T-cell (primary cell): ENCODE measurements around the gene RADIL. TPM values are rescaled to one million over a fixed set of nuclear protein-coding genes. Genes with fewer than 3 reads are reported as not detected.

Source experiments
- ATAC-seq, 4 experiments: fragments of 200-7000 bp in 3 of 4; fragments of 150-1000 bp in 1 of 4; cut with Tn5 transposase; replicated peaks in 1 of 4; 1 replicate in 3 of 4; 2 replicates in 1 of 4; pipeline ENCODE4 v1.10.0; 2021; ENCODE audit warnings: moderate library complexity in 3 of 4, mild to moderate bottlenecking in 2 of 4, moderate number of reproducible peaks in 1 of 4
- CTCF ChIA-PET, 2 donors: fragments of 300-600 bp; sonication (Branson Sonifier 250); formaldehyde crosslinking; loops; one replicate each; lab custom pipeline; 2022; ENCODE audit warnings: antibody characterized with exemption in 2 of 2; lab: Charles Lee
- POLR2A ChIA-PET, 2 donors: fragments of 300-600 bp; sonication (Branson Sonifier 250); formaldehyde crosslinking; loops; one replicate each; lab custom pipeline; 2022; ENCODE audit warnings: antibody characterized with exemption in 2 of 2; lab: Charles Lee
- DNase-seq, 35 experiments: peaks; one replicate each; pipeline versions ENCODE4 v3.0.0 to v3.0.0-alpha.2; 2013 to 2023
- H3K27ac ChIP-seq: one replicate; pipeline ENCODE4 v1.5.1; 2013; ENCODE audit warnings: low read length
- H3K27me3 ChIP-seq, 2 experiments: replicated peaks in 1 of 2; 1 replicate in 1 of 2; 2 replicates in 1 of 2; pipeline versions ENCODE4 v1.6.1 to v1.7.0; 2013; ENCODE audit warnings: low read length in 1 of 2, mixed read lengths in 1 of 2; ENCODE audit not compliant: control insufficient read depth in 2 of 2, insufficient read depth in 2 of 2; ENCODE audit errors: extremely low read depth in 1 of 2
- H3K36me3 ChIP-seq, 2 donors: 1 replicate in 1 of 2; 2 replicates in 1 of 2; pipeline versions ENCODE4 v1.6.1 to v1.7.0; 2013; ENCODE audit warnings: low read length in 1 of 2; ENCODE audit not compliant: control insufficient read depth in 2 of 2, insufficient read depth in 1 of 2; ENCODE audit errors: extremely low read depth in 1 of 2
- H3K4me1 ChIP-seq, 2 experiments: 1 replicate in 1 of 2; 2 replicates in 1 of 2; pipeline versions ENCODE4 v1.6.1 to v1.7.0; 2013; ENCODE audit warnings: low read length in 2 of 2, mixed read lengths in 1 of 2; ENCODE audit not compliant: insufficient read depth in 2 of 2, control insufficient read depth in 1 of 2; ENCODE audit errors: extremely low read depth in 1 of 2
- H3K4me3 ChIP-seq, 2 donors: 1 replicate in 1 of 2; 2 replicates in 1 of 2; pipeline versions ENCODE4 v1.5.1 to v1.7.0; 2013; ENCODE audit warnings: mild to moderate bottlenecking in 2 of 2, low read length in 1 of 2, moderate library complexity in 1 of 2; ENCODE audit not compliant: control insufficient read depth in 1 of 2; ENCODE audit errors: extremely low read depth in 1 of 2
- H3K9me3 ChIP-seq: 2 replicates; pipeline ENCODE4 v1.7.0; 2013
- H3K27ac Mint-ChIP-seq, 2 donors: one replicate each; pipeline ENCODE4 v1.8.0; 2020 to 2021; ENCODE audit warnings: mild to moderate bottlenecking in 2 of 2, mixed read lengths in 2 of 2
- H3K27me3 Mint-ChIP-seq, 2 donors: one replicate each; pipeline ENCODE4 v1.8.0; 2021 to 2022; ENCODE audit warnings: mixed read lengths in 2 of 2
- H3K36me3 Mint-ChIP-seq: one replicate; pipeline ENCODE4 v1.8.0; 2021; ENCODE audit warnings: mixed read lengths
- H3K4me1 Mint-ChIP-seq, 3 donors: one replicate each; pipeline ENCODE4 v1.8.0; 2020 to 2022; ENCODE audit warnings: mixed read lengths in 3 of 3, mild to moderate bottlenecking in 1 of 3
- H3K4me3 Mint-ChIP-seq, 3 donors: one replicate each; pipeline ENCODE4 v1.8.0; 2020 to 2022; ENCODE audit warnings: mild to moderate bottlenecking in 3 of 3, mixed read lengths in 3 of 3, moderate library complexity in 3 of 3
- H3K9me3 Mint-ChIP-seq, 3 donors: one replicate each; pipeline ENCODE4 v1.8.0; 2020 to 2022; ENCODE audit warnings: mixed read lengths in 3 of 3
- WGBS: methylation state at CpG from one replicate; pipeline ENCODE4 v1.1.5; 2013; ENCODE audit warnings: missing lambda C conversion rate; ENCODE audit not compliant: insufficient coverage; 5-methylcytosine and 5-hydroxymethylcytosine counted together
- total RNA-seq, 35 experiments: library from RNA in 6 of 35; stranded (reverse) in 6 of 35; fragments of 120-200 nt in 1 of 35; gene quantifications; one replicate each; pipeline versions ENCODE4 v1.2.1 to v1.2.4 and lab custom pipeline; 2013 to 2026

The RADIL gene
- total RNA-seq, 5 donors from 2014 or later (not counting 1 experiment from before 2014, with no cell fraction given): 0.20 to 0.30 TPM; not detected in 3

- Mint-ChIP-seq H3K9me3 (no peaks in the 10 kb centered on the region), H3K27ac (peak overlapping the region; percentile 89 to 98), H3K4me1 (peaks cover 51 to 66% (median 63%) of the 10 kb centered on the region in 3 donors), H3K36me3 (peaks cover 10% of the 10 kb centered on the region), H3K4me3 (peak overlapping the region in 1 of 3 donors; percentile 89), H3K27me3 (no peaks in the 10 kb centered on the region)
- Histone ChIP-seq H3K9me3 (no peaks in the 10 kb centered on the region), H3K27me3 (no peaks in the 10 kb centered on the region), H3K27ac (no peak overlapping the region), H3K4me1 (peaks cover 26 to 70% of the 10 kb centered on the region in 2 experiments), H3K4me3 (no peak overlapping the region), H3K36me3 (peaks cover 8 to 9% of the 10 kb centered on the region in 2 donors)
- ATAC-seq (no peak), DNase-seq (no peak)
- 96% methylated on average over 14 of the region's 14 CpGs for WGBS
- POLR2A ChIA-PET: no interaction called here
- CTCF ChIA-PET: no interaction called here
Measured at GRCh38 chr7:4749363-4749762, 134.2 kb downstream of the RADIL start.

Other genes with a start within 250 kb of the RADIL start
- gene FOXK1, start 201.4 kb downstream of the RADIL start, total RNA-seq: 10 to 100 TPM; 63.9 to 79.7 (median 74.2) TPM
- 100 to 1,000 TPM in 4 of 5 donors, 10 to 100 TPM in 1; 93.6 to 126 (median 110) TPM for gene AP5Z1, start 108.1 kb downstream of the RADIL start, total RNA-seq
- gene PAPOLB, start 21.7 kb downstream of the RADIL start, total RNA-seq: not detected
- not detected for gene MMD2, start 75.5 kb upstream of the RADIL start, total RNA-seq
- gene RBAK, start 162.1 kb upstream of the RADIL start, total RNA-seq: 10 to 100 TPM; 14.8 to 21.4 (median 17.4) TPM